Prostate gland (tissue), 2 donors: Measurements from ENCODE around the gene PLCB3. TPM values are rescaled to one million over a fixed set of nuclear protein-coding genes. Genes with fewer than 3 reads are reported as not detected.

ENCODE experiments used
- DNase-seq: peaks from one replicate; pipeline ENCODE4 v3.0.0-alpha.2; 2019; ENCODE audit warnings: low spot score
- H3K27ac ChIP-seq, 2 donors: fragments of 200-600 bp; sonication (generic); 2 replicates each; pipeline ENCODE4 v1.5.1; 2017 to 2019
- H3K27me3 ChIP-seq: fragments of 200-600 bp; sonication (generic); replicated peaks from 2 replicates; pipeline ENCODE4 v1.5.1; 2019; ENCODE audit not compliant: insufficient read depth
- H3K36me3 ChIP-seq, 2 donors: fragments of 200-600 bp; sonication (generic); 1 replicate in 1 of 2; 2 replicates in 1 of 2; pipeline versions ENCODE4 v1.5.1 to v1.8.1; 2017 to 2019
- H3K4me1 ChIP-seq: fragments of 200-600 bp; sonication (generic); replicated peaks from 2 replicates; pipeline ENCODE4 v1.5.1; 2019
- H3K4me3 ChIP-seq, 2 donors: fragments of 200-600 bp; sonication (generic); 2 replicates each; pipeline ENCODE4 v1.5.1; 2017 to 2019
- H3K9me3 ChIP-seq: fragments of 200-600 bp; sonication (generic); 2 replicates; pipeline ENCODE4 v1.5.1; 2017
- POLR2A ChIP-seq: fragments of 450-650 bp; IDR thresholded peaks from one replicate; pipeline ENCODE4 v1.6.1; 2016; ENCODE audit warnings: antibody characterized with exemption, mild to moderate bottlenecking
- POLR2AphosphoS5 ChIP-seq: sonication (generic); formaldehyde crosslinking; IDR thresholded peaks from one replicate; pipeline ENCODE4 v1.6.1; 2017; ENCODE audit warnings: antibody characterized with exemption
- WGBS: methylation state at CpG from one replicate; pipeline ENCODE4 v1.1.5; 2018; 5-methylcytosine and 5-hydroxymethylcytosine counted together
- intact Hi-C: fragments of 100-400 bp; cut with DNase I; formaldehyde crosslinking; loops from one replicate; pipeline ENCODE4 v1.14.2; 2022
- total RNA-seq, 2 donors: library from RNA; depleted of rRNA; stranded (reverse); fragments of >200 nt; gene quantifications; one replicate each; pipeline ENCODE4 v1.1.0, GENCODE V29; 2016
- TF ChIP-seq, protein P1 (sequence below), 4 experiments: fragments of 200-600 bp in 2 of 4; fragments of 450-650 bp in 2 of 4; sonication (generic) in 2 of 4; IDR thresholded peaks; 1 replicate in 3 of 4; 2 replicates in 1 of 4; pipeline ENCODE4 v1.5.1; 2016 to 2019; ENCODE audit warnings: antibody characterized with exemption in 4 of 4, mild to moderate bottlenecking in 2 of 4, moderate library complexity in 2 of 4

PLCB3 gene
- total RNA-seq, 2 donors from 2014 or later, result 26.3 to 43.1 TPM

DNA sequence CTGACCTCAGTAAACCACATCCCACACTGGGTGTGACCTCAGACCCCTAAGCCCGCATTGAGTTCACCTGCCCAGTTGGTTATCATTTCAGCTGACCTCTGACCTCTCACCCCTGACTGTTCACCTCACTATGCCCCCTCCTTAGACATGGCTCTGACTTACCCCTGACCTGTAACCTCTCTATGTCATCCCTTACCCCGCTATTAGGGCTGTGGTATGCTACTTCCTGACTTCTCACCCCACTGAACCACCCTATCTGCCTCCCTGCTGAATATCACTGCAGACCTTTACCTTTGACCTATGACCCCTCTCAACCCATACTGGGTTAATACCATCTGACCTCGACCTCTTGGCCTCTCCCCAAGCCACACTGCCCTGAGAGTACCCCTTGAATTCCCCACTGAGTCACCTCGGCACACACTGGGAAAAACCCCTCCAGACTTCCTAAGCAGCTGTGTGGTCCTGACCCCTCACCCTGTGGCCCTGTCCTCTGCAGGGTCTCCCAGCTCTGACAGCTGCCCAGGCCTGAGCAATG lies 8.3 kb downstream of the PLCB3 start:
- TF ChIP-seq POLR2A (no peak), POLR2AphosphoS5 (no peak)
- TF ChIP-seq, protein P1, sequence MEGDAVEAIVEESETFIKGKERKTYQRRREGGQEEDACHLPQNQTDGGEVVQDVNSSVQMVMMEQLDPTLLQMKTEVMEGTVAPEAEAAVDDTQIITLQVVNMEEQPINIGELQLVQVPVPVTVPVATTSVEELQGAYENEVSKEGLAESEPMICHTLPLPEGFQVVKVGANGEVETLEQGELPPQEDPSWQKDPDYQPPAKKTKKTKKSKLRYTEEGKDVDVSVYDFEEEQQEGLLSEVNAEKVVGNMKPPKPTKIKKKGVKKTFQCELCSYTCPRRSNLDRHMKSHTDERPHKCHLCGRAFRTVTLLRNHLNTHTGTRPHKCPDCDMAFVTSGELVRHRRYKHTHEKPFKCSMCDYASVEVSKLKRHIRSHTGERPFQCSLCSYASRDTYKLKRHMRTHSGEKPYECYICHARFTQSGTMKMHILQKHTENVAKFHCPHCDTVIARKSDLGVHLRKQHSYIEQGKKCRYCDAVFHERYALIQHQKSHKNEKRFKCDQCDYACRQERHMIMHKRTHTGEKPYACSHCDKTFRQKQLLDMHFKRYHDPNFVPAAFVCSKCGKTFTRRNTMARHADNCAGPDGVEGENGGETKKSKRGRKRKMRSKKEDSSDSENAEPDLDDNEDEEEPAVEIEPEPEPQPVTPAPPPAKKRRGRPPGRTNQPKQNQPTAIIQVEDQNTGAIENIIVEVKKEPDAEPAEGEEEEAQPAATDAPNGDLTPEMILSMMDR (IDR thresholded peaks at IDR 0.05), result no peak
- intact Hi-C loops, result no loop called here
- 90% methylated on average over 4 of the region's 4 CpGs for WGBS

DNA sequence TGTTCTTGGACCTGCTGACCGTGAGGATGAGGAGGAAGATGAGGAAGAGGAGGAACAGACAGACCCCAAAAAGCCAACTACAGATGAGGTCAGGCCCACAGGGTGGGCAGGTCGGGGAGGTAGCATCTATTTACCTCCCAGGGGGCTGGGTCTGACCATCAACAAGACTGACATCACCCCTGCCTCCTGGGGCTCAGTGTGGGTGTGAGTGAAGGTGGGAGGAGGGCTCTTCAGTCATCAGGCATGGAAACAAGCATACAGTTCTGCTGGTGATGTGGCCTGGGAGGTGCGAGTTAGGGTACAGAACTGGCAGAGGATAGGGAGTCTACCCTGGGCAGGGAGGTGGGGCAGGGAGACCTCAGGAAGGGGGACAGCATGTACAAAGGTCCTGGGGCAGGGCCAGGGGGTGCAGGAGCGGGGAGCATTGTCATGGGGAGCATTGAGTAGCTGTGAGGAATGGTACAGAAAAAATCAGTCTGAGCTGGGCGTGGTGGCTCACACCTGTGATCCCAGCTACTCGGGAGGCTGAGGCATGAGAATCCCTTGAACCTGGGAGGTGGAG lies 8.9 kb downstream of the PLCB3 start:
- no peak overlapping the region for H3K4me3 ChIP-seq
- no peaks in the 10 kb centered on the region for H3K9me3 ChIP-seq
- H3K4me1 ChIP-seq, result no peaks in the 10 kb centered on the region
- TF ChIP-seq POLR2AphosphoS5 (no peak), POLR2A (no peak)
- TF ChIP-seq, protein P1 (IDR thresholded peaks at IDR 0.05), result no peak
- intact Hi-C loops, result no loop called here
- peaks cover 0 to 19% of the 10 kb centered on the region in 2 donors for H3K36me3 ChIP-seq
- DNase-seq, result no peak
- H3K27ac ChIP-seq, result no peak overlapping the region
- H3K27me3 ChIP-seq, result no peaks in the 10 kb centered on the region
- WGBS, result 93% methylated on average over 6 of the region's 6 CpGs

More for the DNA sequence above, 8.3 kb downstream of the PLCB3 start:
- DNase-seq, result no peak
- H3K27me3 ChIP-seq, result no peaks in the 10 kb centered on the region
- no peak overlapping the region for H3K4me3 ChIP-seq
- H3K4me1 ChIP-seq, result no peaks in the 10 kb centered on the region
- H3K36me3 ChIP-seq, result peaks cover 0 to 19% of the 10 kb centered on the region in 2 donors
- H3K9me3 ChIP-seq, result no peaks in the 10 kb centered on the region
- H3K27ac ChIP-seq, result no peak overlapping the region

DNA sequence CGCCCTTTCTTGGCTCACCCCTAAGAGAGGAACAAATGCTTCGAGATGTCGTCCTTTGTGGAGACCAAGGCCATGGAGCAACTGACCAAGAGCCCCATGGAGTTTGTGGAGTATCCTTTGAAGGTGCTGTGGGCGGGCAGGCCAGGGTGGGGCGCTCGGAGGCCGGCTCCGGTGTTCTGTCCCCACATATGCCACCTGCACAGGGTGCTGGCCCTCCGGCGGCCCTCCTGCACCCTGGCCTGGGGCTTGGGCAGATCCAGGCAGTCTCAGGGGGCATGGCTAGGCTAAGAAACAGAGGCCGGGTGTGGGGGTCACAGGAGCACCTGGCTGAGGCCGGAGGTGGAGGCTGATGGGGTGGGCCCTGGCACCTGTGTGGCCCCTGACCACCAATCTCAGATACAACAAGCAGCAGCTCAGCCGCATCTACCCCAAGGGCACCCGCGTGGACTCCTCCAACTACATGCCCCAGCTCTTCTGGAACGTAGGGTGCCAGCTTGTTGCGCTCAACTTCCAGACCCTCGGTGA lies 10.3 kb downstream of the PLCB3 start:
- Histone ChIP-seq H3K4me1 (no peaks in the 10 kb centered on the region), H3K27ac (no peak overlapping the region), H3K4me3 (no peak overlapping the region), H3K9me3 (no peaks in the 10 kb centered on the region), H3K27me3 (no peaks in the 10 kb centered on the region), H3K36me3 (peaks cover 0 to 19% of the 10 kb centered on the region in 2 donors)
- DNase-seq, result no peak
- WGBS, result 91% methylated on average over 18 of the region's 18 CpGs
- intact Hi-C loops, result no loop called here
- TF ChIP-seq, protein P1 (IDR thresholded peaks at IDR 0.05), result no peak
- TF ChIP-seq POLR2A (no peak), POLR2AphosphoS5 (no peak)

DNA sequence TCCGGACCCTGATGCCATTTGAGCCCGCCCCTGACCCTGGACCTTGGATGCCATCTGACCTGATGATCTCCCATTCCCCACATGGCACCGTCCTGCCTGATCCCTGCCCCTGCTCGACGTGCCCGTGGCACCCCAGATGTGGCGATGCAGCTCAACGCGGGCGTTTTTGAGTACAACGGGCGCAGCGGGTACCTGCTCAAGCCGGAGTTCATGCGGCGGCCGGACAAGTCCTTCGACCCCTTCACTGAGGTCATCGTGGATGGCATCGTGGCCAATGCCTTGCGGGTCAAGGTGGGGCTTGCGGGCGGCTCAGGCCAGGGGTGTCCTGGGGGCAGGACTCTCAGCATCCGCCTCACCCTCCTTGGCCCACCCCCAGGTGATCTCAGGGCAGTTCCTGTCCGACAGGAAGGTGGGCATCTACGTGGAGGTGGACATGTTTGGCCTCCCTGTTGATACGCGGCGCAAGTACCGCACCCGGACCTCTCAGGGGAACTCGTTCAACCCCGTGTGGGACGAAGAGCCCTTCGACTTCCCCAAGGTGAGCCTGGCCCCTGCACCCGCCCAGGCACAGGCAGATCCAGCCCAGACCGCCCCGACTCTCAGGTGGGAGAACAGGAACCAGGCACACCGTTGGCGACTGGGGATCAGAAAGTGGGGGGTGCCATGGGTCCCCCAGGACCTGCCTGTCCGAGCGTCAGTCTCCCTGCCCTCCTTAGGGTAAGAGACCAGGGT lies 11.1 kb downstream of the PLCB3 start:
- TF ChIP-seq POLR2A, result no peak
- TF ChIP-seq, protein P1 (IDR thresholded peaks at IDR 0.05), result no peak
- no peak for TF ChIP-seq POLR2AphosphoS5
- 94% methylated on average over 40 of the region's 42 CpGs for WGBS

More for the DNA sequence above, 11.1 kb downstream of the PLCB3 start:
- no peak for DNase-seq
- intact Hi-C loops, result no loop called here
- H3K27ac ChIP-seq, result no peak overlapping the region
- H3K27me3 ChIP-seq, result no peaks in the 10 kb centered on the region
- H3K4me1 ChIP-seq, result no peaks in the 10 kb centered on the region
- H3K36me3 ChIP-seq, result peaks cover 0 to 19% of the 10 kb centered on the region in 2 donors
- H3K4me3 ChIP-seq, result no peak overlapping the region
- no peaks in the 10 kb centered on the region for H3K9me3 ChIP-seq
